GM12873 (cell line): ENCODE data around the gene PDSS2.

Experiments used
- TF ChIP-seq, protein P1 (sequence below): IDR thresholded peaks from 2 replicates; pipeline ENCODE4 v1.5.1; 2012; ENCODE audit warnings: low read depth, mild to moderate bottlenecking, moderate library complexity, low read length, control low read depth; ENCODE audit not compliant: insufficient read depth; ENCODE audit errors: missing control alignments

Gene PDSS2

DNA sequence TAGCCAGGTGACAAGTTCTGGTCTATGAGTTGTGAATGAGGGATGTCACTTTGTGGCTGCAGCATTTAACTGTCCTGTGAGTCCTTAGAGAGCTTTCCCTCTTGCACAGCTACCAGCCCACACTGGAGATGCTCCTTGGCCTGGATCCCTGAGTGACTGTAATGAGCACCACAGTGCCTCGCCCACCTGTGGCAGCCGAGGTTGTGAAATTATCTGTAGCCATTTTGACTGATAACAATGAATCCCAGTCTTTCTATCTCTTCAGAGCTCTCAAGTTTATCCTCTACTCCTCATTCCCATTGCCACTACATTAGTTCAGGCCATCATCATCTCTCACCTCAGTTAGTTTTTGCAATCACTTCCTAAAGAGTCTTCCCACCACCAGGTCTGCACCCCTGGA, 302.7 kb downstream of the PDSS2 start:
- TF ChIP-seq, protein P1, sequence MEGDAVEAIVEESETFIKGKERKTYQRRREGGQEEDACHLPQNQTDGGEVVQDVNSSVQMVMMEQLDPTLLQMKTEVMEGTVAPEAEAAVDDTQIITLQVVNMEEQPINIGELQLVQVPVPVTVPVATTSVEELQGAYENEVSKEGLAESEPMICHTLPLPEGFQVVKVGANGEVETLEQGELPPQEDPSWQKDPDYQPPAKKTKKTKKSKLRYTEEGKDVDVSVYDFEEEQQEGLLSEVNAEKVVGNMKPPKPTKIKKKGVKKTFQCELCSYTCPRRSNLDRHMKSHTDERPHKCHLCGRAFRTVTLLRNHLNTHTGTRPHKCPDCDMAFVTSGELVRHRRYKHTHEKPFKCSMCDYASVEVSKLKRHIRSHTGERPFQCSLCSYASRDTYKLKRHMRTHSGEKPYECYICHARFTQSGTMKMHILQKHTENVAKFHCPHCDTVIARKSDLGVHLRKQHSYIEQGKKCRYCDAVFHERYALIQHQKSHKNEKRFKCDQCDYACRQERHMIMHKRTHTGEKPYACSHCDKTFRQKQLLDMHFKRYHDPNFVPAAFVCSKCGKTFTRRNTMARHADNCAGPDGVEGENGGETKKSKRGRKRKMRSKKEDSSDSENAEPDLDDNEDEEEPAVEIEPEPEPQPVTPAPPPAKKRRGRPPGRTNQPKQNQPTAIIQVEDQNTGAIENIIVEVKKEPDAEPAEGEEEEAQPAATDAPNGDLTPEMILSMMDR, result no peak

DNA sequence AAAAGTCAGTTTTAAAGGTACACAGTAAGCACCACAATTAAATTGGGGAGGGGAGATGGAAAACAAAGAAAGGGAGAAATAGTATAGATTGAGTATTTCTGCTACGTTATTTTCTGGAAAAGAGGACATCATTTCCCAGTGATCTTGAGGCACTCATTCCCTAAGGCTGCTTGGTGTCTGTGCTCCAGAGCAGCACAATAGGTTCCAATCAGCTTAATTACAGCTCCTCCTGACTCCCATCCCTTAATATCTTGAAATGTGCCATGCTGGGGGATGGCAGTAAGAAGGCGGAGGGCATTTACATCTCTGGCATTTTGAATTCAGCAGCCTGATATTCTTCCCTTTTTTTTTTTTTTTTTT, 304.6 kb downstream of the PDSS2 start:
- TF ChIP-seq, protein P1, result no peak

DNA sequence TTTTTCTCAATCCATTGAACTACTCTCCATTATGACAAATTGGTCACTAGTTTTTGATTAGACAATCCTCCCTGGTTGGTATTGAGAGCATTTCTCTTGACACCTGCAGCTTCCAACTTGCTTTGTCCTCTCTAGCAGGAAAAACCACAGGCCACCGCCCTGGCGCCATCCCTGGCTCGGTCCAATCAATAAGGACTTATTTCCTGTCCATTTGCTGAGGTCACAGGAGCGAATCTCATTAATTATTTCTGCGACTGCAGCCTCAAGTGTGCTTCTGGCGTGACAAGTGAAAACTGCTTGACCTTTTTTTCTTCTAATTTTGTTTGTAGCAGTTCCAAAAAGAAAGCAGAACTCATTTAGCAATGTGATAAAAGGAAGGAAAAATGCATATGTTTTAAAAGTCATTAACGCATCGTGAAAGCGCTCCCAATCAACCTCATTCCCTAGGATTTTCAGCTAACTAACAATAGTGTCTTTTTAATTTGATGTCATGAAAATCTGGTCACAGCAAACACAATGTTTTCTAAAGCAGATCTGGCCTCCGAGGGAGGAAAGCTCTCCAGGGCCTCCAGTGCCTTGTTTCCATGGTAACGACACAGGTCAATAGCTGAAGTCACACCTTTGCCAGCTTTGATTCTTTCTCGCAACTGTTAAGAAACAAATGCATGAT, 305.1 kb downstream of the PDSS2 start:
- TF ChIP-seq, protein P1, result no peak

DNA sequence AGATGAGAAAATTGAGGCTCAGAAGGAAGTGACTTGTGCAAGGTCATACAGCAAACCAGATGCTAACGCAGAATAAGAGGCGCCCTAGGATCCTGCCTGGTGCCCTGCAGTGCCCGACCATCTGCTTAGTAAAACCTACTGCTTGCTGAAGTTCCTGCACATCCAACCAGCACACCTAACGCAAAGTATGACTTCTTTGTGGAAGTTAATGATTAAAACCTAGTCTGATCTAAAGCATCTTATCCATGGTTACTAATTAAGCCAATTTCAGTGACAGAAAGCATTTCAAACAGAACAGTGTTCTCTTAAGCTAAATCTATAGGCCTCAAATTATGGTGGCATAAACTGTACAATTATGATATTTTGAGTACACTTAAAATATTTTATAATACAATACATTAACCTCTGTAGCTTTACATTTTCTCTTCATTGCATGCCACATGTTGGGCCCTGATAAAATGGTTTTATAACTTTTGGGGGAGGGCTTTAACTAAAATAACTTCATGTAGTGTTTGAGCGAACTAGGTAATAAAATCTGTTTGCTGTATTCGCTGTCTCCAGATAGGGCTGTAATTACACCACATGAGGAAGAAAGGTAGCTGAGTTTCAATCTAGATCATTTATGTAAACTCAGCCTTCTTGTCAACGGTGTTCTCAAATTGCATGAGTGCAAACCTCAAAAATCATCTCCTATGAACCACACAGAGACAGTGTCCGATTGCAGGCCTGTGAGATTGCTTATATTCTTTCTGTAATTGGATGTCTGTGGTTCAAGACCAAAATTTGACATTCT, 306.5 kb downstream of the PDSS2 start:
- TF ChIP-seq, protein P1, result no peak

DNA sequence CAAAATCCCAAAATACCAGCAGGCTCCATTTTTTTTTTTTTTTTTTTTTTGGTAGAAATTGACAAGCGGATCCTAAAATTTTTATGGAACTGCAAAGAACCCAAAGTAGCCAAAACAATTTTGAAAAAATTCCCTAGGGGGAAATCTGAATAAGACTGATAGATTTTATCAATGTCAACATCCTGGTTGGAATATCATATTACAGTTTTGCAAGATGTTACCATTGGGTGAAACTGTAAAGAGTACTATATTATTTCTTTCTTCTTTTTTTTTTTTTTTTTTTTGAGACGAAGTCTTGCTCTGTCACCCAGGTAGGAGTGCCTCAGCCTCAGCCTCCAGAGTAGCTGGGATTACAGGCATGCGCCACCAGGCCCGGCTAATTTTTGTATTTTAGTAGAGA, 314.7 kb downstream of the PDSS2 start:
- TF ChIP-seq, protein P1, result no peak

DNA sequence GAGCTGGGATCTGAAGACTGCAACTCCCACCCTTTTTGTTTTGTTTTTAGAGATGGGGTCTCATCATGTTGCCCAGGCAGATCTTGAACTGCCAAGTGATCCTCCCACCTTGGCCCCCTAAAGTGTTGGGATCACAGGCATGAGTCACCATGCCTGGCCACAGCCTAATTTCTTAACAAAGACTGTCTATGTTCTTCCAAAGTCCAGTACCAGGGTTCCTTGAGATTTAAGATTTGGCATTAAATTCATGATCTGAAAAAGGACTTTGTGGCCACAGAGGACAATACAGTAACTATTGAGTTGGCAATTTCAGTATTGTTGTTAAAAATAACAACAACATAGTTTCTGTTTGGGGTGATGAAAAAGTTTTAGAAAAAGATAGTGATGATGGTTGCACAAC, 315.4 kb downstream of the PDSS2 start:
- TF ChIP-seq, protein P1, result no peak

DNA sequence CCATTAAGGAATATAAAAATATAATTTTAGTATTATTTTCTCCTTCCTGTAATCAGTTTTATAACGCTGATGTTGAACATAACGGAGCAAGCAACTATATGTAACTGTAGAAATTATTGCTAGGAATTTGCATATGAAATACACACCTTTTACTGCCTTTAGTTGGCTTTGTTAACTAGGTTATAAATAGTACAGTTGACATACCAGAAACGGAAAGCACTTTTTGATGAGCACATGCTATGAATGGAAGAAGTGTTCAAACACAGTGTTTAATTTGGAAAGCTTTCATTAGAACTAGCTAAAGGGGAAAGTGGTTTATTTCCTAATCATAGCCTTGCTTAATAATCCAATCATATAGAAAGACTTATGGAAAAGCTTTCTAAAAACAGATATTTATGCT, 318.8 kb downstream of the PDSS2 start:
- TF ChIP-seq, protein P1, result no peak
